Activated CD4-positive, alpha-beta T cell treated with anti-CD3 and anti-CD28 coated beads, Interleukin-2, Interleukin-6, amounts not matched to agents 100 ng/mL and 50 ng/mL, durations not matched to agents 16 hours and 8 hours (primary cell): Measurements from ENCODE around the gene DUSP9.

Source experiments
- DNase-seq: peaks from one replicate; pipeline ENCODE4 v3.0.0-alpha.2; 2020

DUSP9 gene

DNA sequence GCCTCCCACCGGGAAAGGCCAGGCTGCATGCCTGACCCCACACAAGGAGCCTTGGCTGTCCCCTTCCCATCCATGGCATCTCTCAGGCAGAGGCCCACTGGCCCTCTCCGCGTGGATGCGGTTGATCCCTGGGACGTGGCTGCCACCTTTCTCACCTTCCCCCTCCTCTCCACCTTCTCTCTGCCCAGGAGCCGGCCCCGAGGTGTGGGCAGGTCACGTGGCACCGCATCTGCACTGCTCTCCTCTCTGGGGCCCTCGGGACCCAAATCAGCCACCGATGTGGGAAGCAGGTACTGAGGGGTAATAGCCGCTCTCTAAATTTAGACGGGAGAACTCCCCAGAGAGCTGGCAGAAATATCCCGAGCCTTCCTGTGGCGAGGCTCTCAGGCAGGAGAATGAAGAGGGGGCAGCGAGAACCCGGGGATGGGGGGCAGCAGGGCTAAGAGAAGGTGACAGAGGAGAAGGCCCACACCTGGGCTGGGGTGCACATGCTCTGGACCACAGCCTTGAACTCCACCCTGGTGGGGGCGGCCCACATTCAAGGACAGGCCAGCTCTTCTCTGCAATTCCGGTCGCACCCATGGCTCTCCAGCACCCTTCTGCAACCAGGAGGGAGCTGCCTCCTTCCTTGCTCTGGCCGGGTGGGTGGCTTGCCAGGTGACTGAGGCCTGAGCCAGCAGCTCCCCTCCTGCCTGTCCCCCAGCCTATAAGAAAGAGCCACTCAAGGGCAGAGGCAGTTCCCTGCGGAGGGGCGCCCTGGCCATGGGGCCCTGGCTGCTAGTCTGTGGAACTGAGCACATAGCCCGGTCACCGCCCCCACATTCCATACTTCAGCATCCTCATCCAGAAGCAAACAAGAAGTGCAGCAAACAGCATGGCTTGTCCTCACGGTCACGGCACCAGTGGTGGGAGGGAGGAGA is 9.6 kb upstream of the DUSP9 start:
- no peak for DNase-seq

DNA sequence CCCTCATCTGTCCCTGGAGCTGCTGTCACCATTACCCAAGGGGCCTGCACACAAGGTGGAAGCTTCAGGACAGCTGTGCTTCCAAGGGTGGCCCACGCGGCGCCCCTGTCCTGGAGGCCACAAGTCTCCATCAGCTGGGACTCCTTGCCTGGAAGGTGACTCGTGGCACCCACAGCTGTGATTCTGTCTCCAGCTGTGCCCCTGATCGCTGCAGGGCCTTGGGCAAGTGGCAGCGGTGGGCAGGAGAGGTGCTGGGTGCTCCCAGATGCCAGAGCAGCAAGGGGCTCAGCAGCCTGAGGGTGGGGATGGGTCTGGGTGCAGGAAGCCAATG is 9.0 kb upstream of the DUSP9 start:
- no peak for DNase-seq

DNA sequence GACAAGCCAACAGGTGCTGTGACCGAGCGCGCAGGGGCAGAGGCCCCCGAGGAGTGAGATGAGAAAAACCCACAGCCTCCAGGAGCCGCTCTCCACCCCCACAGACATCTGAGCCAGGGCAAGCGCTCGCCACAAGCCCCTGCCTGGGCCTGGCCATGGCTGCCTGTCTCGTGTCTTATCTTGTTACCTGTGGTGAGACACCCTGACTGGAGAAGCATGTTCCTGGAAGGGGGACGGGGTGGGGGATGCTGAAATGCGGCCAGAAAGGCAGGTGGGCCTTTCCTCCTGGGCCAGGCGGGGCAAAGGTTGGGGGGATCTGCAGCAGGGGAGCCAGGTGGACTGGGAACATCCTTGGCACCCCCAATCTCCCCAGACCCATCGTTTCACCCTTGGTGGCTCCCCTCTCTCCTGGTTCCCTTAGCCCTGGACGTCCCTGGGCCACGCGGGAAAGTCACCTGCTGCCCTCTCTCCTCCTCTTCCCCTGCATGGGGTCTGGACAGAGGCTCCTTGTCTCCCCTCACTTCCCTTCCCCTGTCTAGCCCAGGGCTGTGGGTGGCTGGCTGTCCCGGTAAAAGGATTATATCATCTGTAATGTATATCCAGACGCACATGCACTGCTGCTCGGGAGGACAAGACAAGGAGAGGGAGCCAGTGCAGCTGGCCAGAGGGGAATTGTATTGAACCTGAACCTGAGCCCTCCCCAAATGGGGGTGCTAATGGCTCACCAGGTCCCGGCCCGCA is 8.4 kb upstream of the DUSP9 start:
- DNase-seq = no peak

DNA sequence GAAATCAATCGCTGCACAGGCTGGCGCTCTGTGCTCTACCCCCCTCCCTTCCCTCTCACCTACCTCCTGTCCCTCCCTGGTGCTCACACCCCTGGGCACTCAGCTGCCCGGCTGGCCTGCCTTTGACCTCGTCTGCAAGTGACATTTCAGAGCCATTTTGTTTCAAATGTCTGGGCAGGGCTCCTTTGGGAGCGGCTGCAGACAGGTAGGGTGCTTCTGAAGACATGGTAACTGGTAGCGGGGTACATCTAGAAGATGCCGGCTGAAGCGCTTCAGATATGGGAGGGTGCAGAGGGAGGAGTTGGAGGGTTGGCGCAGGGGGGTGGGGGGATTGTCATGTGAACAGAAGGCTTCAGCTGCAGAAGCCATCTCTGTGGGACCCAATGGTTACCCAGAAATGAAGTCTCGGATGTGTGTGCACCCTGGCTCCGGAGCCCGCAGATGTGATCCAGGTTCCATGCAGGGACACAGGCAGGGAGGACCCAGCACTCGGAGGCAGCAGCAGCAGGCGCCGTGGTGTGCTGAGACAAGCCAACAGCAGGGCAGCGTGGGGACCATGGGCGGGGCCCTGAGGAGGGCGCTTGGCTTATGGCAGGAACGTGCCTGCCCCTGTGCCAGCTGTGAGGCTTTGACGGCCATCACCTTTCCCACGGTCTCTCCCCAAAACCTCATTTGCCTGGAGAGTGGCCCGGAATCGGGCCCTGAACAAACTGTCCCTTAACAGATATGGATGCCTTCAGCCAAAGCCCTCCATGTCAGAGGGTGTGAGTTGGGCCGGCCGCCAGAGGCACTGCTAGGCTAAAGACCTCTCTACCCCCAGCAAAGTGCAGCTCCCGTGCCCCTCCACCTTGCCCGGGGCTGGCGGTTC is 7.6 kb upstream of the DUSP9 start:
- DNase-seq = no peak

DNA sequence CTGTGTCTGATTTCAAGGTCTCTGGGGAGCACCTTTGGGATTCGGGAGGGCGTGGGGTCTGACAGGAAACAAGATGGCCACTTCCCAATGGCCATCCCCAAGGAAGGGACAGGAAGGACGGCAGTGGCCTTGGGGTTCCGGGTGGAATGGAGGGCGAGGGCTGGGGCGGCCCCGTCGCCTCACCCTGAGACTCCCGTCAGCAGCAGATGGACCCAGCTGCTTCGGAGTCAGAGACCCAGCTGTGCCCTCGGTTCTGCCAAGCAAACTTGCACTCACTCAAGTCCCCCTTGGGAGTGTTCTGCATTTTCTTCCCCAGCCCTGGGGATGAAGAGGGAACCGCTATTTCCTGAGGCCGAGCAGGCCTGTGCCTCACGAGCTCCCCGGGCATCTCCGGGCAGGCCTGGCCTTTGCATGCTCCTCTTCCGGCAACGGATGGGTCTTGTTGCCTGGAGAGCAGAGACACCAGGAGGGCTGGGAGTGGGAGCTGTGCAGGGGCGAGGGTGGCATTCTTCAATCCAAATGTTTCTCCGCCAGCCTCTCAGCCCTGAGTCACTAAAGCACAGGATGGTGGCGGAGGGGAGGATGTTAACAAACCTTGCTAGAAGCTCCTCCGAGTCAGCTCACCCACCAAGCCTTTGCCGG is 6.8 kb upstream of the DUSP9 start:
- no peak for DNase-seq

DNA sequence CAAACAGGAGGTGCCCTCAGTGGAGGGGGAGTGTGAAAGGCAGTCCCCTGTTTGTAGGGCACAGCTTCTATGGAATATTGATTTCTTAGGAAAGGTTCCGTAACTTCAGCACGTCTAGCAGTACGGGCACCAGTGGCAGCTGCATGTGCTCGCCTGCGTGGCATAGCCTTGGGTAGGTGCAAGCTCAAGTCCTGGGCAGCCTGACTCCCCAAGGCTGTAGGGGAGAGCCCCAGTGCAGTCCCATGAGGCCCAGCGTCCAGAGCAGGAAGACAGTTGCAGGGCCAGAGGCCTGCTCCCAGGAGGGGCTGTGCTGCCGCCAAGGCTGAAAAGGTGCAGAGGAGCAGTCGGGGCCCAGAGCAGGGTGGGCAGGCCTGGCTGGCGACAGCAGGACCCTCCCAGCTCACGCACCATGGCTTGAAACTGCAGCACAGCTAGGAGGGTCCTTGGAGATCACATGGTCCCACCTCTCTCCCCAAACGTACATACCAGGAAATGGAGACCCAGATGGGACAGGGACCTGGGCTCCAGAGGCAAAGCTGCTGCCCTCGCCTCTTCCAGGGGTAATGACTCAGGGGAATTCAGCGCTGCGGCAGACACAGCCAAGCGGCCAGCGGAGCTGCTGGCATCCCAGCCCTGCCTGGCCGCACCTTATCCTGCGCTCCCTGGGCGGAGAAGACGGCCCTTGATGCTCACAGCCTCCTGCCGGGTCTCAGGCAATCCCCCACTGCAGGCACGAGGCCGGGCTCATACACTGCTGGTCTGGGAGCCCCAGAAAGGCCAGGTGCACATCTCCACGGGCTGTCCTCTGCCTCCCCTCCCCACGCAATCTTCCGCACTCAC is 6.0 kb upstream of the DUSP9 start:
- DNase-seq = no peak

DNA sequence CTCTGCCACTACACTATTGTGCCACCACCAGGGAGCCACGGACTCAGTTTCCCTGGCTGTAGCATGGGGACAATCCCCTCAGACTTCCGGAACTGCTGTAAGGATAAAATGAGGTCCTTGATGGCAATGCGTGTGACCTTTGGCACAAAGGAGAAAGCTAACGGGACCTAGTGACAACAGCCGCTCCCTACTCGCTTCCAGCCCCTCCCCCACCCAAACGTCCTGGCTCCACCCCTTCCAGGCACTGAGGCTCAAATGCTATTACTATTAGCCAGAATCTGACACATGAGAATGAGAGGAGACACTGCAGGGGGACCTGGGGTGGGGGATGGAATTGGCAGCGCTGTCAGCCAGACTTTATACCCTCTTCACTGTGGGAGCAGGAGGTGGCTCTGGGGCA is 5.4 kb upstream of the DUSP9 start:
- no peak for DNase-seq

DNA sequence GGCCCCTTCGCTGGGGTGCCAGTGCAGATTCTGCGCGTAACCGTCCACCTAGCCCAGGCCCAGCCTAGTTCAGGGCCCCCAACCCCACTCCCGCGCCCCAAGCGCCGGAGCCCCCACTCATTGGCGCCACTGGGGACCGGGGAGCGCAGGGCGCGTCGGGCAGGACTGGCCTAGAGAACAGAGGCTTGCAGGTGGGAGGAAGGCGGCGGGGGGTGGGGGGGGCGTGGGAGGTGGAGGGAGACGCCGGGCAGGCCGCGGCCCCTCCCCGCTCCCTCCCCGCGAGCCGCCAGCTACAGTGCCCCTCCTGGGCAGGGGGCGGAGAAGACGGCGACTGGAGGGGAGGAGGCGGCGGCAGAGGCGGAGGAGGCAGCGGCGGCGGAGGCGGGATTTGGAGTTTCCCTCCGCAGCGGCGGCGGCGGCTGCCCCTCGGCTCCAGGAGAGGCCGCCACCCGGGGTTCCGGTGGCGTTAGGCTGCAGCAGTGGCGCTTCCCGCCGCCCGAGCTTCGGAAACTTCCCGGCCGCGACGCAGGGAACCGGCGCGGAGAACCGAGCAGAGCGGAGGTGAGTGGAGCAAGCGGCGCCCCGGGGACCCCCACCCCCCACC is 4.8 kb upstream of the DUSP9 start:
- no peak for DNase-seq

DNA sequence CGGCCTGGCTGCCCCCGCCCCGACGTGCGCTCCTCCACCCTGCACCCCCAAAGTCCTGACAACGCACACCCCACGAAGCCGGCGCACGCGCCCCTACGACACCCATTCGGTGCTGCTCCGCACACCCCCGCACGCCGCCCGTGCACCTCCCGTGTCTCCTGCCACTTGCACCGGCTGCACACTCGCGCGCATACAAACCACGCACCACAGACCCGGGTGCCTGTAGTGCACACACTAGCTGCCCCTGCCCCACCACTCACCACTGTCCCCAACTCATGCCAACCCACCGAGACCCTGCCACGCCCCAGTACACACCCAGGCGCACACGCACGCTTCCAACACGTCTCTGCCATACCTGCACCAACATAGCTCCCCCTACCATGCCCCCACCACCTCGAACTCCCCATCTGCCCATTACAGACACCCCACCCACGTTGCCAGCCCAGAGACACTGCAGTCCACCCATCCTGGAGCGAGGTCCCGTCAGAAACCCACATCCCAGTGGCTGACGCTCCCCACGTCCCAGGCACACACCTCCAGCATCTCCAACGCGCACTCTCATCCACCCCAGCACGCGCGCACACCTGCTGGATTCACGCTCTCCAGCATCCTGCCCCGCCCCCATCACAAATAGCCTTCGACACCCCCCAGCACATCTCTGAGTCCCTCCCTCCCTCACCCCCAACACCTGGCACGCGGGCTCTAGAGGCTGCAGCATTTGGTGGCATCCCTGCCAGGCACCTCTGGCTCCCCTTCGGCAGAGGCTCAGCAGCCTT is 4.2 kb upstream of the DUSP9 start:
- DNase-seq = no peak

DNA sequence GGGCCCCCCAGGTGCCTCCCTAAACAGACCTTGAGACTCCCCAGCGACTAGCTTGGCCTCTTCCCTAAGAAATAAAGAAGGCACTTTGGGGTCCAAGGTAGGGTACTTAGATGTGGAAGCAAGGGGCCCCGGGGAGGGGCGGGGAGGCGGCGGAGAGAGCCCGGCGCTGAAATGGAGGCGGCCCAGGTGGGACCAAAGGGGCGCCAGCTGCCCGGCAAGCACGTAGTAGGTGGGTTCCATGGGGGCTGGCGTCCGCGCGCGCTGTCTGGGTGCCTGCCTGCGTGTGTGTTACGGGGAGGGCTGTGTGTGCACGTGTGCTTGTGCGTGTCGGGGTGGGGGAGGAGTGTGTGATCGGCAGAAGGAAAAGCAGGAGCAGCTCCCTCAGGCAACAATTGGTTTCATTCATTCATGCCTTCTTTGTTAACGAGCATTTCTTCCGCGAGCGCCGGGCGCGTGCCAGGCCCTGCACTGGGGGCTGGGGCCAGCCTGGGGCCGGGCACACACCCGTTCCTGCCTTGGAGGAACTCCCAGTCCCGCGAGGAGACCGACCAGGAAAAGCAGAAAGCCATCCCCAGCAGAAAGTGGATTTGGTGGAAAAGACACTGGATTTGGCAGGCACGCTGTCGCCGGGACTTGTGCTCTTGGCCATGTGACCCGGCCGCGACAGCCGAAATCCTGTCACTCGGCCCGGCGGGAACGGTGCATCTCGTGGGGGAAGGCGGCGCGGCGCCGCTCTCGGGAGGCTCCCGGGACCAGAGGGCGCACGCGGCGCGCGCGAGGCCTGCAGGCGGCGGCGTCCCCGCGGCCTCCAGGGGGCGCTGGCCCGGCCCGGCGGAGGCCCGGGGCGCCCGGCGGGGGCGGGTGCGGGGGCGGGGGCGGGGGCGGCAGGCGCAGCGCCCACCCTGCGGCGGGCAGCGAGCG is 3.3 kb upstream of the DUSP9 start:
- DNase-seq = peak; percentile 13

DNA sequence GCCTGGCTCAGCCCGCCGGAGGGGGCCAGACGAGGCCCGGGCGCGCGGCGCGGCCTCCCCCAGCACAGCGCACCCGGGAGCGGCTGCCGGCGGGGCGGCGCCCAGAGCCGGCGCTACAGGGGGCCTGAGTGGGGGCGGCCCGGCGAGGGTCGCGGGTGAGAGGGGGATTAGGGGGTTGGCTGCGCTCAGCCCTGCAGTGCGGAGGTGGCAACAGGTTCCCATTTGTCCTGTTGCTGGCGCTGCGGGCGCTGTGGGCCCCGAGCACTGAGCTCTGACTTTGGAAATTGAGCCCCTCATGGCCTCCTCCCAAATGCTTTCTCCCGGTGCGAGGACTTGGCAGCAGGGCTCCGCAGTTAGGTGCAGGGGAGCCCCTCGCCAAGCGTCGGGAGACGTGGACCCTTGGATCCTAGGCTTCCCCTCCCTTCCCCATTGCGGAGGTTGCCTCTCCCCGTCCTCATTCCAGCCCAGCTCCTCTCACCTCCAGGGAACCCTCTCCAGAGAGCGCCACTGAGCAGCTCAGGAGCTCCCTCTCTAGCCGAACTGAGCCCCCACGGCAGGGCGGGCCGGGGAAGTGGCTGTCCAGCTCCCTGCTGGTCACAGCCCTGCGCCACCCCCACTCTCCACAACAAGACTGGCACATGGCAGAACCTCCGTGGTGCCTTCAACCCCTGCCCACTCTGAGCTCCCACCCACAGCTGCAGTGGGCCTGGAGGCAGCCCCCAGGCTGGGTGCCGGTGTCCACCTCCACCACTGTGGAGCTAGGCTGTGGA is 2.5 kb upstream of the DUSP9 start:
- no peak for DNase-seq

DNA sequence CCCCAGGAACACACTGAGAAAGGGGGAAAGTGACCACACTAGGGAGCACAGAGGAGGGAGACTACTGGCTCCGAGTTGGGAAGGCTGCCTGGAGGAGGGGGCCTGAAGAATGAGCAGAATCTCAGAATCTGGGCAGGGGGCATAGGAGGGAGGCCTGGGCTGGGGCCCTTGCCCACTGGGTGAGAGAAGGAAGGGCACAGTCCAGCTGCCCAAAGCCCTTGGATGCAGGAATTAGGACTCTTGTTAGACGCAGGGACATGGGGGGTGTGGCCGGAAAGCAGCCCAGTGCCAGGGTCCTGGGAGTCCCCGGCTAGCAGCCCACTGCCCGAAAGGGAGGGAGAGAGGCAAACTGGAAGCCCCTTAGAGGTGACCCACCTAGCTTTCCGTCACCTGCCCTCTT is 1.9 kb upstream of the DUSP9 start:
- DNase-seq = no peak

DNA sequence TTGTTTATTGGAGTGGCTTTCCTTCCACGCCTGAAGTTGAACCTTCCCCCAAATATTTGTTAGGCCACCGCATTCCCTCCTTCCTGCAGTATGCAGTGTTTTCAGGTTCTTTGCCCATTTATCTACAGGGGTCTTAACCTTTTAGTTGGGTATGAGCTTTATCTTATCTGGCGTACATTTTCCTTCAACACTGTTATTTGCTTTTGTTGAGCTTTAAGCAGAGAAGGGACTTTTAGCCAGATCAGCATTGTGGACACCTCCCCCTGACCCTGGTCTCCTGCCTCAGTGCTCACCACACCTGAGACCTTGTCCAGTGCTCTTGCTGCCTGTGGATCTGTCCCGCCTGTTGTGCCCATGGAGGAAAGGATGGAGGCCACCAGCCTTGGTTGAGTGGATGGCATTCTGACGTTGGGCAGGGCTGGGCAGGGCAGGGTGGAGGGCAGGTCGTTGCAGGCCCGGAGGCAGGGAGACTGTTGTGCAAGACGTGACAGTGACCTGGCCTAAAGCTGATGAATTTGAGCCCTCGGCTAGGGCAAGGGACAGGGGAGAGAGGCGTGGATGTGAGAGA is 998 bp upstream of the DUSP9 start:
- DNase-seq = no peak

DNA sequence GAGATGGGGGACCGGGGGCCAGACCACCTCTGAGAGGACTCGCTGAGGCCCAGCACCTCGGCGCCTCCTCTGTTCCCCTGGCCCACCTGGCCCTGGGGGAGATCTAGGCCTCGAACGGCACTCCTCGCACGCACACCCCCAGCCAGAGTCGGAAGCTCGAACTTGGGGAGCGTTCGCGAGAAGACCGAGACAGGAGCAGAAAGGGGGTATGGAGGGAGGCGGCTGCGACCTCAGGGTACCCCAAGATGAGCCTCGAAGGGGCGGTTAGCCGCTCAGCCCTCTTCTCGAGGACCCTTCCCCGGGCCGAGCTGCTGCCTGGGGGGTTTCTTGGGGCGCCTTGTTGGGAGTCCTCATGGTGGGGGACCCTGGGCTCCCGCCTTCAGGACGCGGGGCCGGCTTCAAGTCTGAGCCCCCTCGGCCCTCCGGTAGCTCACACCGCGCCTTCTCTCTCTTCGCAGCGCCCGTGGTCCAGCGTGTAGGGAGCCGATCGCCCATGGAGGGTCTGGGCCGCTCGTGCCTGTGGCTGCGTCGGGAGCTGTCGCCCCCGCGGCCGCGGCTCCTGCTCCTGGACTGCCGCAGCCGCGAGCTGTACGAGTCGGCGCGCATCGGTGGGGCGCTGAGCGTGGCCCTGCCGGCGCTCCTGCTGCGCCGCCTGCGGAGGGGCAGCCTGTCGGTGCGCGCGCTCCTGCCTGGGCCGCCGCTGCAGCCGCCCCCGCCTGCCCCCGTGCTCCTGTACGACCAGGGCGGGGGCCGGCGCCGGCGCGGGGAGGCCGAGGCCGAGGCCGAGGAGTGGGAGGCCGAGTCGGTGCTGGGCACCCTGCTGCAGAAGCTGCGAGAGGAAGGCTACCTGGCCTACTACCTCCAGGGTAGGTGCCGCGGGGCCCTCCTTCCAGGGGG is 706 bp downstream of the DUSP9 start:
- DNase-seq = no peak

DNA sequence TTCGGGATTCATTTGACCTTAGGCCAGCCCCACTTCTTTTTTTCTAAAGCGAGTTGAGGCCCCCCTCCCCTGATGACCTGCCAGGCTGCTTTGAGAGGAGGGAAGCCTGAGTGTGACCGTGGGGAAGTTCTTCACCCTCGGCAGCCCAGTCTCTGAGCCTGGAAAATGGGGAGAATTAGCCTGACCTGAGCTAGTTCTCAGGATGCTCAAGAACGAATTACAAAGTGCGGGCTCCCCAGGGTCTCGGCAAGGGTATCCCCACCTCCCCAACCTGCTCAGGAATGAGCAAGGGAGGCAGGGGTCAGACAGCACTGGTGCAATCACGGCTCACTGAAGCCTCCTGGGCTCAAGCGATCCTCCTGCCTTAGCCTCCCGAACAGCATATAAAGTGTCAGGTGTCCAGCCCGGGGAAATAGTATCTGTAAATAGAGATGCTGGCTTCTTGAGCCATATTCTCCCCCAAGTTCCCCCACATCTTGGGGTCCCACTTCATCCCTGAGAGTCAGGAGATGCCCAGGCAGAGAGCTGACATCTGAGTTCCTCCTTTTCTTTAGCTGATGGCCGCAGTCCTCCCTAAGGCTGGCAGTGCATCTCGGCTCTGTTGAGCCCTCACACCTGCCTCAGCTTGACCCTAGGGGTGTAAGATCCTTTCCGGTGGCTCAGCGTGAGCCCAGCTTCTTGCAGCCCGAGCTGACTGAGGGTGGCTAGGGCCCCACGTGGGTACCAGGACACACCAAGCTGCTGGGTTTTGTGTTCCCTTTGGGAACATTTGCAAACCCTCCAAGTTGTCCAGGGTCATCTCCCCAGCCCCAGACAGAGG is 1.6 kb downstream of the DUSP9 start:
- DNase-seq = no peak

DNA sequence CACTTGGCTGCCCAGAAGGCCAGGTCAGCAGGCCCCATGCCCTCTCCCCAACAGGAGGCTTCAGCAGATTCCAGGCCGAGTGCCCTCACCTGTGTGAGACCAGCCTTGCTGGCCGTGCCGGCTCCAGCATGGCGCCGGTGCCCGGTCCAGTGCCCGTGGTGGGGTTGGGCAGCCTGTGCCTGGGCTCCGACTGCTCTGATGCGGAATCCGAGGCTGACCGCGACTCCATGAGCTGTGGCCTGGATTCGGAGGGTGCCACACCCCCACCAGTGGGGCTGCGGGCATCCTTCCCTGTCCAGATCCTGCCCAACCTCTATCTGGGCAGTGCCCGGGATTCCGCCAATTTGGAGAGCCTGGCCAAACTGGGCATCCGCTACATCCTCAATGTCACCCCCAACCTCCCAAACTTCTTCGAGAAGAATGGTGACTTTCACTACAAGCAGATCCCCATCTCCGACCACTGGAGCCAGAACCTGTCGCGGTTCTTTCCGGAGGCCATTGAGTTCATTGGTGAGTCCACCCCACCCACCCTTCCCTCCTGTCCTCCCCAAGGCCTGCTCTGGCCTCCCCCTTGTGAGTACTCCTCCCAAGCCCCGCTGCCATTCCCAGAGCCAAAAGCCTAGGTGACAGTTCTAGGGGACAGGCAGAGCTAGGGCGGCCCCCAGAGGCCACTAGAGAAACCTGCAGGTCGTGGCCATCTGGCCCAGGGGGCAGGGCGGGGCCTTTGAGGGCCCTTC is 2.3 kb downstream of the DUSP9 start:
- DNase-seq = peak; percentile 42
